KG1 (cell line): ENCODE data around the gene ITPR1.

Experiments used
- DNase-seq: peaks from one replicate; lab custom pipeline; 2025; lab: John Stamatoyannopoulos, UW

The ITPR1 gene

GRCh38 chr3:4782095-4782494 lies 288.9 kb downstream of the ITPR1 start:
- DNase-seq, result no peak

DNA sequence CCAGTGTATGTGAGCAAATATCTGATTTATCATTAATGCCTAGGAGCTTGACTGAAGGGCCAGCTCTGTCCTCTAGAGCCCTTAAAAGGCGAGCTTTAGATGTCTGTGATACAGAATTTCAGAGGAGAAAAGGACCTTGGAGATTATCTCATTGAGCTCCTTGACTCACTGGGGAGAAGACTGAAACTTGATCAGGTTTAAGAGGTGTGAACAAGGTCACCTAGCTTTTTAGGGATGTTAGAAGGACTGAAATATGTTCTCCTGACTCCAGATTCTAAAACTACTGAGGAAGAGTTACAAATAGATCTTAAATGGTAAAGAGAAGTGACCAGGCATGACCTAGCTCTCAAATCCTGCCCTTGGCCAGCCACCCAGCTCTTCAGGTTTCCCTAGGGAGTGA lies 292.4 kb downstream of the ITPR1 start:
- DNase-seq, result no peak

DNA sequence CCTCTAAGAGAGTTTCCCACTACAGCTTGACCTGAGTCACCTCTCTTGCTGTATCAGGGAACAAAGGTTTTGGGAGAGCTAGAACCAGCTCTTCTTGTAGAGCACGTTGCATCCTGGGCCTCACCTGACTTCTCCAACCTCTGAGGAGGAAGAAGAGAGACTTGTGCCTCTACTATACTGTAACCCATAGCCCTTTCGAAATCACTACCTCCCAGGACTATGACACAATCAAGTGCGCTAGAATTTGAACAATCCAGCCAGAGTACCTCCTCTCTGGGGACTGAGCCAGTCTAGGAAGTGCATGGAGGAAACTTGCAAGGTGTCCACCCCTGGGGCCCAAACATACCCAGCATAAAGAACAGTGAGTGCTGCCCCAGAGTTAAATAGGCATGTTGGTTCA lies 293.3 kb downstream of the ITPR1 start:
- no peak for DNase-seq

DNA sequence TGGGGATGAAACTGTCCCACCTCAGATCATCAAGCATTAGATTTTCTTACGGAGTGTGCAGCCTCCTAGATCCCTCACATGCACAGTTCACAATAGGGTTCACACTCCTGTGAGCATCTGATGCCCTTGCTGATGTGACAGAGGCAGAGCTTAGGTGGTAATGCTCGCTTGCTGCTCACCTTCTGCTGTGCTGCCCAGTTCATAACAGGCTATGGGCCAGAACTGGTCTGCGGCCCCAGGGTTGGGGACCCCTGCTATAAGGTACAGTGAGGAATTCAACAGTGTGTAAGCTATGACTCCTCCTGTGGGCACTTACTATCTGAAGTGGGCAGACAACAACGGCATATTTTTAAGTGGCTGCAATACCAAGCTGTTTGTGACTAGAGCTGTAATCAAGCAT lies 298.2 kb downstream of the ITPR1 start:
- no peak for DNase-seq

GRCh38 chr3:4793311-4793710 lies 300.2 kb downstream of the ITPR1 start:
- no peak for DNase-seq

DNA sequence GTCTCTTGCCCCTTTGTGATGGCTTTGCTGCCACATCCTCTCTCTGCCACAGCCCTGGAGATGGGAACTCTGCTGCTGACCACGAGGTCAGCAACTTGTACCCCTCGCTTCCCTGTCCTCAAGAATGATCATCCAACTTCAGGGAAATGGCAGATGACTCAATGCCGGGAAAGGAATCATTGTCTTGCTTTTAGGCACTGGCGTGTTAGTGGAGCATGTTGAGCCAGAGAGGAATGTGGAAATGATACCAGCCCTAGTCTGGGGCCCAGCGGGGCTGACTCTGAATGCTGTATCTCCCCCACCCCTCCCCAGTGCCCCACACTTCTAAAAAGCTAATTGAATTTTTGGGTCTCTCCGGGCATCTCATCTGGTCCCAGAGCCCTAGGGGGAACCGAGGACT lies 301.2 kb downstream of the ITPR1 start:
- no peak for DNase-seq

DNA sequence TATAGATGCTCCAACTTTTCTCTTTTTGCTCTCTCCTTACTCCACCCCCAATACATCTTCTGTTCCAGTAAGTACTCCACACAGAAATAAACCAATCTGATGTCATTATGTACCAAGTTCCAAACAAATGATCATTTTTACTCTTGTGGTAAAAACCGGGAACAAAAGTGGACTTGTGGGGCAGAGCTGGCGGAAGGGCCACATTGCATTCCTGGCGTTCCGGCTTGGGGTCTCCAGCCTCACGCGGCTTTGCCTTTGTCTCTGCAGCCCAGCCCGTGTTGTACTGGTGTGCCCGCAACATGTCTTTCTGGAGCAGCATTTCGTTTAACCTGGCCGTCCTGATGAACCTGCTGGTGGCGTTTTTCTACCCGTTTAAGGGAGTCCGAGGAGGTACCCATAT lies 301.6 kb downstream of the ITPR1 start:
- no peak for DNase-seq

DNA sequence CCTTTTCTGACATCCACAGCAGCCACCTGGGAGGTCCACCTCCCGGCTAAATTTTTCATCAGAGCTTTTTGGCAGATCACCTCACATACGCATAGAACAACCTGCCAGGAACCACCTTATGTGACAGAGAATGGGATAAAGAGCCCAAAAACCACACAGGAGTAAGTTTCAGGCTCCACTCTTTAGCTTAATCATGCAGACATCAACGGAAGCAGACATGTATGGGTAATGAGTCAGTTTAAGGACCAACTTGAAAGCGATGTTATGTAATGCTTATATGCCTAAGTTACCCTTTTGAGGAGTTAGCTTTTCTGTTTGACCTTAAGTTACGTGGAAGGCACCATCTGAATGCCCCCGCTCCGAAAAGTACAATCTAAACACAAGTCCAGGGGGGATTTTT lies 302.8 kb downstream of the ITPR1 start:
- no peak for DNase-seq

GRCh38 chr3:4797201-4797705 lies 304.1 kb downstream of the ITPR1 start:
- DNase-seq, result no peak

DNA sequence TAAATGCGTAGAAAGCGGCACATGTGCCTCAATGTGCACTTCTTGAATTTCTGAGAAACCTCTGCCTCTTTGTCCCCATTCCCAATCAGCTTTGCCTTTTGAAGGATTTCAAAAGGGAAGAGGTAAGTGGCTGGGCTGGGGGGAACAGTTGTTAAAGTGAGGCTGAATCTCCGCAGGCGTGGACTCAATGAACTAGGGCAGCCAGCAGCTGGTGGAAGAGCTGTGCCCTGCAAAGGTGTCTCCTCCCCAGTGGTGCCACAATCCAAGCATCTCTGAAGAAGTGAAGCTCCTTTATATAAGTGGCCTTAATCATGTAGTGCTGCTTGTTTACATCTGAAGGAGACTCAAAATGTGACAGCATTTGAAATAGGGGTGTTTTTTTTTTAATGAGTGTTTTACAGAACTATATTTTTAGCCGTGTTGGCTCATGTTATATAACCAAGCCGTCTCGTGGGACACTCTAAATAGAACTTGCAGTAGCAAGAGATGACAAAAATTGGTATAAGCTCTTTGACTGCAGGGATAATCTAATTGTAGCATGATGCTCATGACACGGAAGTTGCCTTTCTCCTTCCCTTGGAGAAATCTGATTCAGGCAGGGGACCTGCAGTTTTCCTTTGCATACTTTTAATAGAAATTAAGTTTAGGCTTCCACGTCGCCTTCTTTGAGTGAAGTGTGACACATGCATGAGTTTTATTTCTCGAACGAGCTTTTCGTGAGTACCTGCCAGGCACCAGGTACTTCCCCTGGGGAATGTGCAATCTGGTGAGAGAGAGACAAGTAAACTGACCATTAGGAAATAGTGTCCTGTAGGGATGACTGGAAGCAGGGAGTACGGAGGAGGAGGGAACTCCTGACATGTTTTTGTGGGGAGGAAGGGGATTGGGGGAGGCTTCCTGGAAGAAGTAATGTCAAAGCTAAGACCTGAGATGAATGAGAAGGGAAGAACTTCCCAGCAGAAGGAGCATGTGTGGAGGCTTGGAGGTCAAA lies 306.4 kb downstream of the ITPR1 start:
- no peak for DNase-seq

- DNase-seq, result no peak
These were observed 307.4 kb downstream of the ITPR1 start for GRCh38 chr3:4800595-4800994.

GRCh38 chr3:4801892-4802291 lies 308.7 kb downstream of the ITPR1 start:
- DNase-seq, result no peak

DNA sequence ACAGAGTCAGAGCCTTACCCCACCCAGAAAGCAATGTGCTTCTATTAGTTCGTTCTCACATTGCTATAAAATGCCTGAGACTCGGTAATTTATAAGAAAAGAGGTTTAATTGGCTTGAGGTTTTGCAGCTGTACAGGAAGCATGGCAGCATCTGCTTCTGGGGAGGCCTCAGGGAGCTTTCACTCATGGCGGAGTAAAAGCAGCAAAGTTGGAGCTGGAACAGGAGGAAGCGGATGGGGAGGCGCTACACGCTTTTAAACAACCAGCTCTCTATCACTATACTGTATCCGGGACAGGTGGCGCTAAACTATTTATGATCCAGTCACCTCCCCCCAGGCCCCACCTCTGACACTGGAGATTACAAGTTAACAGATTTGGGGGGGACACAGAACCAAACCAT lies 309.8 kb downstream of the ITPR1 start:
- DNase-seq, result no peak

DNA sequence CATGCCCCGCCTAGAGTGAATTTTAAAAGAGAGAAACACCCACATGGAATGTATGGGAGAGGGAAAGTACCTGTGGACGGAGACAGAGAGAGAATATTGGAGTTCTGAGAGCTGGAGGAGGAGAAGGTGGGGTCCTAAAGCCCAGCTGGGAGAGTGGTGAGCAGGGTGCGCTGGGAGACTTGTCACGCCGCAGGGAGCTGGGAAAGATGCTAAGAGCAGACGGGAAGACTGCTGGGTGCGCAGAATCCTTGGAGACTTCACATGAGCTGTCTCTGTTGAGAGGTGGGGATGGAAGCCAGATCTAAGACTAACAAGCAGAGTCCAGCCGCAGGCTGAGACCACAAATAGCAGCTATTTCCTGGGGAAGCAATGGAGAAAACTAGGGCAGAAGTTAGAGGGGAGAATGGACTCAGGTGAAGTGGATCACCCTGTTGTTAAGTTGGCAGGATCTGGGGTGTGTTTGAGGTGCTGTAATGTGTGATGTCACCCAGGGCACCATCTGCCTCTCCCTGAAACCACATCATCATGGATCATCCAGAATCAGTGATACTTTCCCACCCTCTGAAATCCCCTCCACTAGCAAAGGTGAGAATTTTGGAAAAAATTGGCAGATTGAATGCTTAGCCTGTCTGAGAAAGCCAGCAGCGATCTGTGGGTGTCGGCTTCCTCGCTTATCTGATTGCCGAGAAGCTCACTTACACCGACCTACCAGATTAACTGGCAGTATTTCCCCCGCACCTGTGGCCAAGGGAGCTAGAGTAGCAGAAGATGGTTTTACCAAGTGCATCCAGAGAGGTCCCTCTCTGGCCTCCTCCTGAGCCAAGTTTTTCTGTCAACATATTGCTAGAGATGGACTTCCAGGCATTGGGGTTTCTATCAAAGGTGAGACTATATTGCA lies 311.3 kb downstream of the ITPR1 start:
- DNase-seq, result no peak

GRCh38 chr3:4805662-4806061 lies 312.5 kb downstream of the ITPR1 start:
- no peak for DNase-seq

GRCh38 chr3:4806535-4807108 lies 313.5 kb downstream of the ITPR1 start:
- no peak for DNase-seq

GRCh38 chr3:4807381-4808280 lies 314.5 kb downstream of the ITPR1 start:
- DNase-seq, result no peak

GRCh38 chr3:4808637-4809036 lies 315.5 kb downstream of the ITPR1 start:
- no peak for DNase-seq

DNA sequence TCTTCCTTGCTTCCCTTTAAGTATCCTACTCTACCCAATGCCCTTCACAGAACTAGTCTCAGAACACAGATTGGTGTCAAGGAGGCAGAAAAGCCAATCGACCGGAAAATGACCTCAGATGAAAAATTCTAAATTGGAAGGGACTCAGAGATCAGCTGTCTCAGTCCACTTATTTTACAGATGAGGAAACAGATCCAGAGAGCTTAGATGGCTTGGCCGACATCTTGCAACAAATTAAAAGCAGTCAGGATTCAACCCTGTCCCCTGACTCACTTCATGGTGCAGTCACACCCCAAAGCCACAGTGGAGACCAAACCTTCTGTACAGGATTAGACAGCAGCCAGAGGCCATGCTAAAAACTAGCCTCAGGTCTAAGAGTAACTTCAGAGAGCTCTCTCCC lies 316.8 kb downstream of the ITPR1 start:
- no peak for DNase-seq

DNA sequence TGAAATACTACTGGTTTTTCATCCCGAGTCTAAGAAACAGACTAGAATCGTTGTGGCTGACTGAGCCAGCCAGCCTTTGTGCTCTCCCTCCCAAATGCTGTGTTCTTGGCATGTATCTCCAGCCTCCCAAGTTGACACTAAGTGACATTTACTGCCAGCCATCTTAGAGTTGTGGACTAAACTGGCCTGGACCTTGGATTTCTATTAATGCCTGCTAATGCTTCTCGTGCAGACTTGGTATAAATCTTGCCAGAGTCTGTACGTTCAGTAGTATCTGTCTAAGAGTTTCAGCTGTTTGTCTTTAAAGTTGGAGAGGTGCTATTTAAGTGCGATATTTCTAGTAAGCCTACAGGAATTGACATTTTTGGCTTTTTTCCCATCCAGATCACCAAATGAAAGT lies 319.4 kb downstream of the ITPR1 start:
- no peak for DNase-seq

- no peak for DNase-seq
These were observed 320.8 kb downstream of the ITPR1 start for GRCh38 chr3:4813909-4814304.
